Neural cell (in vitro differentiated cells): ENCODE results near the gene TUBAL3. TPM values are rescaled to one million over a fixed set of nuclear protein-coding genes. Genes with fewer than 3 reads are reported as not detected.

Experiments
- H2AFZ ChIP-seq: fragments of 200-600, 300-800 bp; sonication (generic), shearing (Covaris generic); 2 replicates; pipeline ENCODE4 v1.6.0; 2014; ENCODE audit warnings: low read depth, mild to moderate bottlenecking, antibody characterized with exemption, low read length, moderate library complexity
- H3F3A ChIP-seq: fragments of 200-600 bp; shearing (Covaris generic); 2 replicates; pipeline ENCODE4 v1.6.1; 2016; ENCODE audit warnings: mild to moderate bottlenecking, moderate library complexity, mixed read lengths, antibody characterized with exemption, low read length; ENCODE audit not compliant: insufficient read depth, poor library complexity, severe bottlenecking
- H3K27ac ChIP-seq: fragments of 200-600, 300-800 bp; sonication (generic), shearing (Covaris generic); 2 replicates; pipeline ENCODE4 v1.5.1; 2014; ENCODE audit warnings: mild to moderate bottlenecking, low read length, moderate library complexity
- H3K27me3 ChIP-seq: fragments of 300-800, 200-600 bp; sonication (generic), shearing (Covaris generic); 2 replicates; pipeline ENCODE4 v1.6.0; 2014; ENCODE audit warnings: mild to moderate bottlenecking, low read depth, low read length, moderate library complexity; ENCODE audit not compliant: insufficient read depth
- H3K36me3 ChIP-seq: fragments of 300-800, 200-600 bp; sonication (generic), shearing (Covaris generic); 2 replicates; pipeline ENCODE4 v1.5.1; 2014; ENCODE audit warnings: mild to moderate bottlenecking, antibody characterized with exemption, low read length, moderate library complexity; ENCODE audit not compliant: insufficient read depth
- H3K4me2 ChIP-seq: fragments of 300-800, 200-600 bp; sonication (generic), shearing (Covaris generic); 2 replicates; pipeline ENCODE4 v1.6.0; 2014; ENCODE audit warnings: mild to moderate bottlenecking, low read length
- H3K4me3 ChIP-seq: fragments of 300-800, 200-600 bp; sonication (generic), shearing (Covaris generic); 2 replicates; pipeline ENCODE4 v1.5.1; 2014; ENCODE audit warnings: mild to moderate bottlenecking, low read length, moderate library complexity
- H3K79me2 ChIP-seq: fragments of 200-600 bp; shearing (Covaris generic); replicated peaks from 2 replicates; pipeline ENCODE4 v1.6.0; 2014; ENCODE audit warnings: mild to moderate bottlenecking, low read length, moderate library complexity; ENCODE audit not compliant: insufficient read depth
- H3K9ac ChIP-seq: fragments of 300-800, 200-600 bp; sonication (generic), shearing (Covaris generic); 2 replicates; pipeline ENCODE4 v1.6.1; 2016; ENCODE audit warnings: mild to moderate bottlenecking, low read length, mixed read lengths
- H3K9me2 ChIP-seq: fragments of 200-600 bp; shearing (Covaris generic); 2 replicates; pipeline ENCODE4 v1.6.1; 2016; ENCODE audit warnings: mild to moderate bottlenecking, low read length, mixed read lengths; ENCODE audit not compliant: insufficient read depth
- H3K9me3 ChIP-seq: fragments of 200-600, 300-800 bp; sonication (generic), shearing (Covaris generic); 2 replicates; pipeline ENCODE4 v1.6.1; 2016; ENCODE audit warnings: mild to moderate bottlenecking, mixed run types, low read length, moderate library complexity, mixed read lengths
- H4K20me1 ChIP-seq: fragments of 200-600 bp; shearing (Covaris generic); 2 replicates; pipeline ENCODE4 v1.6.1; 2016; ENCODE audit warnings: mild to moderate bottlenecking, mixed run types; ENCODE audit not compliant: insufficient read depth
- EP300 ChIP-seq: fragments of 450-650 bp; conservative IDR thresholded peaks from 2 replicates; pipeline ENCODE4 v1.6.1; 2014; ENCODE audit warnings: antibody characterized with exemption, mild to moderate bottlenecking, moderate library complexity; ENCODE audit not compliant: poor library complexity, severe bottlenecking
- EZH2 ChIP-seq: fragments of 200-600, 300-800 bp; shearing (Covaris generic), sonication (generic); IDR thresholded peaks from 2 replicates; pipeline ENCODE4 v1.6.1; 2014; ENCODE audit warnings: antibody characterized with exemption, low read length, borderline replicate concordance, mild to moderate bottlenecking; ENCODE audit not compliant: insufficient read depth, poor library complexity, severe bottlenecking
- MXI1 ChIP-seq: fragments of 450-650 bp; conservative IDR thresholded peaks from 2 replicates; pipeline ENCODE4 v1.6.1; 2014; ENCODE audit warnings: antibody characterized with exemption, mild to moderate bottlenecking; ENCODE audit not compliant: poor library complexity, severe bottlenecking
- POLR2AphosphoS5 ChIP-seq: IDR thresholded peaks from 2 replicates; pipeline ENCODE4 v1.6.1; 2012
- RAD21 ChIP-seq: fragments of 450-650 bp; conservative IDR thresholded peaks from 2 replicates; pipeline ENCODE4 v1.6.1; 2014; ENCODE audit warnings: antibody characterized with exemption, mild to moderate bottlenecking, moderate library complexity
- REST ChIP-seq: IDR thresholded peaks from 2 replicates; pipeline ENCODE4 v1.6.1; 2012; ENCODE audit warnings: borderline replicate concordance
- SMC3 ChIP-seq: fragments of 450-650 bp; conservative IDR thresholded peaks from 2 replicates; pipeline ENCODE4 v1.6.1; 2014; ENCODE audit warnings: antibody characterized with exemption, mild to moderate bottlenecking, moderate library complexity; ENCODE audit not compliant: poor library complexity
- TAF1 ChIP-seq: IDR thresholded peaks from 2 replicates; pipeline ENCODE4 v1.6.1; 2012; ENCODE audit warnings: low read depth
- polyA plus RNA-seq: library from polyadenylated mRNA; depleted of rRNA; stranded (reverse); fragments of >200 nt; gene quantifications from 2 replicates; pipeline ENCODE4 v1.2.3, GENCODE V29; 2014
- TF ChIP-seq, protein P1 (sequence below): fragments of 450-650 bp; IDR thresholded peaks from 2 replicates; pipeline ENCODE4 v1.5.1; 2014; ENCODE audit warnings: antibody characterized with exemption, mild to moderate bottlenecking, moderate library complexity; ENCODE audit not compliant: poor library complexity, severe bottlenecking

Gene TUBAL3
- polyA plus RNA-seq, 1 donor from 2014 or later: not detected

- H2AFZ ChIP-seq: no peak overlapping the region
- H3K9me2 ChIP-seq: no peaks in the 10 kb centered on the region
- TF ChIP-seq MXI1 (no peak), EP300 (no peak), TAF1 (no peak), POLR2AphosphoS5 (no peak)
- no peak overlapping the region for H3K4me2 ChIP-seq
- no peak overlapping the region for H3K4me3 ChIP-seq
- H3K27me3 ChIP-seq: no peaks in the 10 kb centered on the region
- no peak overlapping the region for H3K27ac ChIP-seq
- no peaks in the 10 kb centered on the region for H4K20me1 ChIP-seq
- H3K36me3 ChIP-seq: no peaks in the 10 kb centered on the region
- no peak overlapping the region for H3K9ac ChIP-seq
- no peaks in the 10 kb centered on the region for H3F3A ChIP-seq
- no peaks in the 10 kb centered on the region for H3K79me2 ChIP-seq
- H3K9me3 ChIP-seq: no peaks in the 10 kb centered on the region
Measured at GRCh38 chr10:5356302-5356763, 48.3 kb downstream of the TUBAL3 start.

DNA sequence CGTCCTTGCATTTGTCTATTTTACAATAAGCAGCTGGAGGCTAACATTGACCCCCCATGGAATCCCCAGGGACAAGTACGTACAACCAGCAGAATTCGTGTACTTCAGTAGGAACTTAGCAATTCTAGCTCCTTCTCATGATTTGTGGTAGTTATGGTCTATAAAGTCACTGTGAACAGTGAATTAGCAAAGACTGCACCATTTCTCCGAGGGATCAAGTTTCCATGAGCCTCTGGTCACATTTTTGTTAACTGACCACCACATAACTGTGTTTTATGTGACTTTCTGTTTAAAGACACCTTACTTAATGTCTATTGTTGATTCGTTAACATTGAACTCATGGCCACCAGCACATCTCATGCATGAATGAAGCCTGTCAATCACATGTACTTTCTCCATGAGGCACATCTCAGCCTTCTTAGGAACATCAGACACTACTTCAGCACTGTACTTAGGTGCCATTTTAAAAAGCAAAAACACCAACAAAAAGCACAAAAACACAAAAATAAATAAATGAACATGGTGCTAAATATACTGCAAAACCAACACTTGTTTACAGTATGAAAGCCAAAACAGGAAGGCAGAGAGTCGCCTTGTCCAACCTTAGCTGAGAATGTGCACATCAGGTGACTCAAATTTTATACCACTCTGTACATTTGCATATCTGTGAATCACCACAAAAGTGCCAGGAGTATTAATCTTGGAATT, 48.9 kb downstream of the TUBAL3 start:
- H3K9me2 ChIP-seq: no peaks in the 10 kb centered on the region
- no peaks in the 10 kb centered on the region for H3K9me3 ChIP-seq
- no peak overlapping the region for H3K4me3 ChIP-seq
- H3K9ac ChIP-seq: no peak overlapping the region
- H3K79me2 ChIP-seq: no peaks in the 10 kb centered on the region
- H3K4me2 ChIP-seq: no peak overlapping the region
- no peak overlapping the region for H2AFZ ChIP-seq
- no peak overlapping the region for H3K27ac ChIP-seq
- TF ChIP-seq REST: no peak
- TF ChIP-seq, protein P1, sequence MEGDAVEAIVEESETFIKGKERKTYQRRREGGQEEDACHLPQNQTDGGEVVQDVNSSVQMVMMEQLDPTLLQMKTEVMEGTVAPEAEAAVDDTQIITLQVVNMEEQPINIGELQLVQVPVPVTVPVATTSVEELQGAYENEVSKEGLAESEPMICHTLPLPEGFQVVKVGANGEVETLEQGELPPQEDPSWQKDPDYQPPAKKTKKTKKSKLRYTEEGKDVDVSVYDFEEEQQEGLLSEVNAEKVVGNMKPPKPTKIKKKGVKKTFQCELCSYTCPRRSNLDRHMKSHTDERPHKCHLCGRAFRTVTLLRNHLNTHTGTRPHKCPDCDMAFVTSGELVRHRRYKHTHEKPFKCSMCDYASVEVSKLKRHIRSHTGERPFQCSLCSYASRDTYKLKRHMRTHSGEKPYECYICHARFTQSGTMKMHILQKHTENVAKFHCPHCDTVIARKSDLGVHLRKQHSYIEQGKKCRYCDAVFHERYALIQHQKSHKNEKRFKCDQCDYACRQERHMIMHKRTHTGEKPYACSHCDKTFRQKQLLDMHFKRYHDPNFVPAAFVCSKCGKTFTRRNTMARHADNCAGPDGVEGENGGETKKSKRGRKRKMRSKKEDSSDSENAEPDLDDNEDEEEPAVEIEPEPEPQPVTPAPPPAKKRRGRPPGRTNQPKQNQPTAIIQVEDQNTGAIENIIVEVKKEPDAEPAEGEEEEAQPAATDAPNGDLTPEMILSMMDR: no peak
- TF ChIP-seq RAD21: no peak
- TF ChIP-seq TAF1: no peak
- no peak for TF ChIP-seq SMC3
- no peak for TF ChIP-seq EP300
- no peak for TF ChIP-seq POLR2AphosphoS5
- TF ChIP-seq EZH2: no peak
- no peak for TF ChIP-seq MXI1
- no peaks in the 10 kb centered on the region for H4K20me1 ChIP-seq
- H3K36me3 ChIP-seq: no peaks in the 10 kb centered on the region
- H3F3A ChIP-seq: no peaks in the 10 kb centered on the region
- no peaks in the 10 kb centered on the region for H3K27me3 ChIP-seq
